Measurements from ENCODE around the gene C14orf119. TPM values are rescaled to one million over a fixed set of nuclear protein-coding genes. Genes with fewer than 3 reads are reported as not detected.

The C14orf119 gene
- total RNA-seq, 2 experiments from 2014 or later = 42.4 to 44.5 TPM

DNA sequence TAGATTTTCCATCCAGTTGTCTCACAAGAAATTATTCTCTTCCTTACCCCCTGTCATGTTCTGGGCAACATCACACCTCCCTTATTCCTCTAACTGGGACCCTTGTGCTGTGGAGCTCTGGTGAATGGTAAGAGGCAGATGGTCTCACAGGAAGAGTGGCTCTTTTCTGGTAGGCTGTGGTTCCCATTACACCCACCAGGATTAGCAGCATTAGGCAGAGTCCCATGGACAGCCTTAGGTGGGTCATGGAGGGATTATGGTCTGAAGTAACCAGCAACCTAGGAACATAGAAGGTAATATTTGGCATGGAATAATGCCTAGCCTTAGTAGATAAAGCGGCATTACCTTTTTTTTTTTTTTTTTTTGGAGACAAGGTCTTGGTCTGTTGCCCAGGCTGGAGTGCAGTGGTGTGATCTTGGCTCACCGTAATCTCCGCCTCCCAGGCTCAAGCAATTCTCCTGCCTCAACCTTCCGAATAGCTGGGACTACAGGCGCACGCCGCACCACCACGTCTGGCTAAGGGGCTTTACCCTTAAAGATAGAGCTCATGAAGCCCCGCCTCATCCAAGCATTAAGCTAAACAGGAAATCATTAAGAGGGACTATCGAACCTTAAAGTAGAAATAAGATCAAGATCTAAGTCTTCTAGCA, 4.0 kb downstream of the C14orf119 start:
- Histone ChIP-seq H3K4me2 (ENCODE audit: low read length) (no peak overlapping the region), H3K27ac (ENCODE audit: low read depth, low read length, poor library complexity, severe bottlenecking) (no peak overlapping the region), H3K9me2 (ENCODE audit: insufficient read depth, low read length) (no peaks in the 10 kb centered on the region), H4K20me1 (ENCODE audit: insufficient read depth, low read length) (peaks cover 4% of the 10 kb centered on the region; the same call in 1 of the 2 replicates), H3K36me3 (ENCODE audit: insufficient read depth, low read length) (peaks cover 24% of the 10 kb centered on the region), H3K79me2 (ENCODE audit: insufficient read depth, low read depth, low read length) (peaks cover 27% of the 10 kb centered on the region), H3K9me3 (ENCODE audit: low read length) (no peaks in the 10 kb centered on the region), H3K4me3 (ENCODE audit: low read depth, low read length, poor library complexity, severe bottlenecking) (no peak overlapping the region), H2AFZ (ENCODE audit: low read length) (no peak overlapping the region), H3K4me1 (ENCODE audit: insufficient read depth, low read length, poor library complexity, severe bottlenecking) (peaks cover 12% of the 10 kb centered on the region)
- intact Hi-C loops (cut with micrococcal nuclease; ENCODE audit: unreplicated experiment) = no loop called here
- no peak for DNase-seq (ENCODE audit: low spot score)
- ChIA-PET POLR2A (interaction anchor here (0.7 to 1.0 kb wide), 3 partner anchors 17 to 473 kb away, joined by 3 to 5 read pairs (median 4); no protein-coding TSS in a partner anchor), CTCF (ENCODE audit: unreplicated experiment) (no interaction called here)
- TF ChIP-seq EZH2phosphoT487 (IDR thresholded peaks at IDR 0.05; ENCODE audit: borderline replicate concordance, low read depth, low read length) = no peak
- TF ChIP-seq, protein P1, sequence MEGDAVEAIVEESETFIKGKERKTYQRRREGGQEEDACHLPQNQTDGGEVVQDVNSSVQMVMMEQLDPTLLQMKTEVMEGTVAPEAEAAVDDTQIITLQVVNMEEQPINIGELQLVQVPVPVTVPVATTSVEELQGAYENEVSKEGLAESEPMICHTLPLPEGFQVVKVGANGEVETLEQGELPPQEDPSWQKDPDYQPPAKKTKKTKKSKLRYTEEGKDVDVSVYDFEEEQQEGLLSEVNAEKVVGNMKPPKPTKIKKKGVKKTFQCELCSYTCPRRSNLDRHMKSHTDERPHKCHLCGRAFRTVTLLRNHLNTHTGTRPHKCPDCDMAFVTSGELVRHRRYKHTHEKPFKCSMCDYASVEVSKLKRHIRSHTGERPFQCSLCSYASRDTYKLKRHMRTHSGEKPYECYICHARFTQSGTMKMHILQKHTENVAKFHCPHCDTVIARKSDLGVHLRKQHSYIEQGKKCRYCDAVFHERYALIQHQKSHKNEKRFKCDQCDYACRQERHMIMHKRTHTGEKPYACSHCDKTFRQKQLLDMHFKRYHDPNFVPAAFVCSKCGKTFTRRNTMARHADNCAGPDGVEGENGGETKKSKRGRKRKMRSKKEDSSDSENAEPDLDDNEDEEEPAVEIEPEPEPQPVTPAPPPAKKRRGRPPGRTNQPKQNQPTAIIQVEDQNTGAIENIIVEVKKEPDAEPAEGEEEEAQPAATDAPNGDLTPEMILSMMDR (conservative IDR thresholded peaks at IDR 0.05; ENCODE audit: low read length) = no peak
- BruUV-seq (replicated peaks) = no TSS peak

DNA sequence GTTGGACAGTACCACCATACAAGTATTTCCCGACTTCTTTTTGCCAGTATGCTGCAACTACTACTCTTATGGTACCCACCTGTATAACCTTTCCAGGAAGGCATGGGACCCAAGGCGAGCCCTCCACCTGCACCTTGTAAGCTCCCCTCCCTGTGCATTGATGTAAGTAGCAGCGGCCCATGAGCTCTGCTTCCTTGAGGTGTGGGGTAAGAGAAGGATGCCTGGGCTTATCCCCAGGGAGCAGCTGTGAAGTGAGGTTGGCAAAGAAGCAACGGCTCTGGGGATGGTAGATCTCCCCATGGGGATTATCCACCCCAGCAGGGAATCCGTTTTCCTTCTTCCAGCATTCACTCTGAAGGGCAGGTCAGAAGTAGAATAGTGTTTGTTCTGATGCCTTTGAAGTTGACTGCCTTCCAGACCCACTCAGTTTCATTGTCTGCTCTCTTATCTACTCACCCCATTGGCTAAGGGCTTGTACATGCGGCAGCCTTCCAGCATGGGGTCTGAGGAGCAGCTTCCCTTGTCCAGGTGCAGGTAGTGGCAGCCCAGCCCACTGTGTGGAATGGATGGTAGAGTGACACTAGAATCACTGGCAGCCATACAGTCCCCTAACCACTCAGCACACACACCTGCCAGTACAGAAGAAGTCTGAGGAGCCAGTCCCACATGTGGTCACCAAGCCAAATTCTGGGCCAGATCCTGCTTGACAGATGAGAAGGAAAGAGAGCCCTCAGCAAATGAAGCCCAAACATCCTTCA, 6.1 kb downstream of the C14orf119 start:
- intact Hi-C loops (cut with micrococcal nuclease; ENCODE audit: unreplicated experiment) = no loop called here
- TF ChIP-seq, protein P1 (conservative IDR thresholded peaks at IDR 0.05; ENCODE audit: low read length) = no peak
- TF ChIP-seq EZH2phosphoT487 (IDR thresholded peaks at IDR 0.05; ENCODE audit: borderline replicate concordance, low read depth, low read length) = no peak
- no peaks in the 10 kb centered on the region for H3K9me3 ChIP-seq (ENCODE audit: low read length)
- H3K4me2 ChIP-seq (ENCODE audit: low read length) = no peak overlapping the region
- no TSS peak for BruUV-seq (replicated peaks)
- H3K9me2 ChIP-seq (ENCODE audit: insufficient read depth, low read length) = no peaks in the 10 kb centered on the region
- peaks cover 11% of the 10 kb centered on the region for H3K4me1 ChIP-seq (ENCODE audit: insufficient read depth, low read length, poor library complexity, severe bottlenecking)
- ChIA-PET POLR2A (interaction anchor here (0.5 kb wide), 1 partner anchor 10 kb away, joined by 4 read pairs; no protein-coding TSS in a partner anchor), CTCF (ENCODE audit: unreplicated experiment) (no interaction called here)
- peaks cover 15% of the 10 kb centered on the region for H3K79me2 ChIP-seq (ENCODE audit: insufficient read depth, low read depth, low read length)
- no peak overlapping the region for H3K4me3 ChIP-seq (ENCODE audit: low read depth, low read length, poor library complexity, severe bottlenecking)
- DNase-seq (ENCODE audit: low spot score) = no peak
- peaks cover 4% of the 10 kb centered on the region; the same call in 1 of the 2 replicates for H4K20me1 ChIP-seq (ENCODE audit: insufficient read depth, low read length)
- H2AFZ ChIP-seq (ENCODE audit: low read length) = no peak overlapping the region
- H3K36me3 ChIP-seq (ENCODE audit: insufficient read depth, low read length) = peaks cover 24% of the 10 kb centered on the region
- no peak overlapping the region for H3K27ac ChIP-seq (ENCODE audit: low read depth, low read length, poor library complexity, severe bottlenecking)

Data from OCI-LY7 (cell line).